TTC549 (cell line): ENCODE data around the gene PCDHGB3.
"Not testable (repeated sequence)": the region's sequence is repeated elsewhere in the genome, so short reads cannot be mapped to it uniquely, and the experiment has no call there.

ENCODE experiments used
- FAIRE-seq: peaks from 2 replicates; lab custom pipeline; 2012; peaks lifted over from hg19 to GRCh38; lab: Jason Lieb, UNC

Gene PCDHGB3

GRCh38 chr5:141359790-141360426, 10.1 kb upstream of the PCDHGB3 start, which contains the start of gene PCDHGB2:
PCDHGB2 (plus strand) TSS chr5:141359994; CDS start chr5:141360136, 142 bp downstream.
- peak; percentile 11 for FAIRE-seq

- FAIRE-seq, result no peak
Measured at GRCh38 chr5:141360685-141361084, 9.4 kb upstream of the PCDHGB3 start.

- no peak for FAIRE-seq
Measured at GRCh38 chr5:141362719-141363118, 7.3 kb upstream of the PCDHGB3 start.

- FAIRE-seq, result no peak
Measured at GRCh38 chr5:141363952-141364660, 5.9 kb upstream of the PCDHGB3 start, which contains the start of gene PCDHGA5. PCDHGA5 (plus strand) TSS chr5:141364162; CDS start chr5:141364331, 169 bp downstream.

GRCh38 chr5:141366016-141366896, 3.8 kb upstream of the PCDHGB3 start:
- FAIRE-seq, result no peak

- FAIRE-seq, result no peak
Measured at GRCh38 chr5:141371572-141372475, 1.8 kb downstream of the PCDHGB3 start.

GRCh38 chr5:141373673-141374317, 3.8 kb downstream of the PCDHGB3 start, which contains the start of gene PCDHGA6:
PCDHGA6 (plus strand) TSS chr5:141373891; CDS start chr5:141374084, 193 bp downstream.
- no peak for FAIRE-seq

GRCh38 chr5:141374627-141375026, 4.6 kb downstream of the PCDHGB3 start:
- no peak for FAIRE-seq

GRCh38 chr5:141375444-141376155, 5.6 kb downstream of the PCDHGB3 start:
- FAIRE-seq, result not testable (repeated sequence)

- no peak for FAIRE-seq
Measured at GRCh38 chr5:141382469-141383294, 12.6 kb downstream of the PCDHGB3 start, which contains the start of gene PCDHGA7. PCDHGA7 (plus strand) TSS chr5:141382742; CDS start chr5:141382900, 158 bp downstream.

- no peak for FAIRE-seq
Measured at GRCh38 chr5:141383345-141383744, 13.3 kb downstream of the PCDHGB3 start.

- FAIRE-seq, result no peak
Measured at GRCh38 chr5:141384471-141385267, 14.6 kb downstream of the PCDHGB3 start.

GRCh38 chr5:141387557-141388311, 17.7 kb downstream of the PCDHGB3 start, which contains the start of gene PCDHGB4:
PCDHGB4 (plus strand) TSS chr5:141387698; CDS start chr5:141387885, 187 bp downstream.
- not testable (repeated sequence) for FAIRE-seq

GRCh38 chr5:141388661-141389060, 18.6 kb downstream of the PCDHGB3 start:
- FAIRE-seq, result no peak

GRCh38 chr5:141389153-141390042, 19.4 kb downstream of the PCDHGB3 start:
- FAIRE-seq, result no peak

GRCh38 chr5:141392429-141393198, 22.6 kb downstream of the PCDHGB3 start, which contains the start of gene PCDHGA8:
PCDHGA8 (plus strand) TSS chr5:141392633; CDS start chr5:141392814, 181 bp downstream.
- no peak for FAIRE-seq
